GM12875 (cell line): Measurements from ENCODE around the gene DBR1.

Experiments used
- H3K4me3 ChIP-seq: one replicate; pipeline ENCODE4 v1.5.1; 2011; ENCODE audit warnings: low read depth, low read length, control low read depth
- TF ChIP-seq, protein P1 (sequence below): IDR thresholded peaks from 2 replicates; pipeline ENCODE4 v1.5.1; 2011; ENCODE audit warnings: low read depth, mild to moderate bottlenecking, control low read depth, inconsistent platforms, low read length, moderate library complexity, borderline replicate concordance; ENCODE audit not compliant: insufficient read depth

DBR1 gene

DNA sequence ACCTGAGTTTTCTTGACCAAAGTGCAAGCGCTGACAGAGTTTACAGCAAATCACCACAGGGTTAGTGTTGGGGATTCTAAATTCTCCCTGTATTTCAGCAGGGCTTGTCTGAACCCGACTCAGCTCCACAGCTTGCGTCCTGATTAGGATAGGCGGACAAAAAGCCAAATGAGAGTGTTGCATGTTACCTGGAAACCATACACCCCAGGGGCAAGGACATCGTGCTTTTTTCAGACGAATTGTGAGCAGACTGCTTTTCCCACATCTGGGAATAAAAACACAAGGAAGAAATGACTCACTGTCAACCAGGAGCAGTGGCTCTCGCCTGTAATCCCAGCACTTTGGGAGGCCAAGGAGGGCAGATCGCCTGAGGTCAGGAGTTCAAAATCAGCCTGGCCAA, 62.4 kb downstream of the DBR1 start:
- no peak overlapping the region for H3K4me3 ChIP-seq
- TF ChIP-seq, protein P1, sequence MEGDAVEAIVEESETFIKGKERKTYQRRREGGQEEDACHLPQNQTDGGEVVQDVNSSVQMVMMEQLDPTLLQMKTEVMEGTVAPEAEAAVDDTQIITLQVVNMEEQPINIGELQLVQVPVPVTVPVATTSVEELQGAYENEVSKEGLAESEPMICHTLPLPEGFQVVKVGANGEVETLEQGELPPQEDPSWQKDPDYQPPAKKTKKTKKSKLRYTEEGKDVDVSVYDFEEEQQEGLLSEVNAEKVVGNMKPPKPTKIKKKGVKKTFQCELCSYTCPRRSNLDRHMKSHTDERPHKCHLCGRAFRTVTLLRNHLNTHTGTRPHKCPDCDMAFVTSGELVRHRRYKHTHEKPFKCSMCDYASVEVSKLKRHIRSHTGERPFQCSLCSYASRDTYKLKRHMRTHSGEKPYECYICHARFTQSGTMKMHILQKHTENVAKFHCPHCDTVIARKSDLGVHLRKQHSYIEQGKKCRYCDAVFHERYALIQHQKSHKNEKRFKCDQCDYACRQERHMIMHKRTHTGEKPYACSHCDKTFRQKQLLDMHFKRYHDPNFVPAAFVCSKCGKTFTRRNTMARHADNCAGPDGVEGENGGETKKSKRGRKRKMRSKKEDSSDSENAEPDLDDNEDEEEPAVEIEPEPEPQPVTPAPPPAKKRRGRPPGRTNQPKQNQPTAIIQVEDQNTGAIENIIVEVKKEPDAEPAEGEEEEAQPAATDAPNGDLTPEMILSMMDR = no peak
